ENCODE data around the gene MRC2.

MRC2 gene

GRCh38 chr17:62629556-62630364 lies 2.3 kb downstream of the MRC2 start:
- Mint-ChIP-seq H3K4me1 (peaks cover 73% of the 10 kb centered on the region), H3K9me3 (no peaks in the 10 kb centered on the region), H3K4me3 (peak overlapping the region; percentile 97), H3K36me3 (ENCODE audit: low read depth) (peaks cover 13% of the 10 kb centered on the region), H3K27me3 (ENCODE audit: low read depth, poor library complexity) (peaks cover under 1% of the 10 kb centered on the region), H3K27ac (peak overlapping the region; percentile 87)
- TF ChIP-seq, protein P1, sequence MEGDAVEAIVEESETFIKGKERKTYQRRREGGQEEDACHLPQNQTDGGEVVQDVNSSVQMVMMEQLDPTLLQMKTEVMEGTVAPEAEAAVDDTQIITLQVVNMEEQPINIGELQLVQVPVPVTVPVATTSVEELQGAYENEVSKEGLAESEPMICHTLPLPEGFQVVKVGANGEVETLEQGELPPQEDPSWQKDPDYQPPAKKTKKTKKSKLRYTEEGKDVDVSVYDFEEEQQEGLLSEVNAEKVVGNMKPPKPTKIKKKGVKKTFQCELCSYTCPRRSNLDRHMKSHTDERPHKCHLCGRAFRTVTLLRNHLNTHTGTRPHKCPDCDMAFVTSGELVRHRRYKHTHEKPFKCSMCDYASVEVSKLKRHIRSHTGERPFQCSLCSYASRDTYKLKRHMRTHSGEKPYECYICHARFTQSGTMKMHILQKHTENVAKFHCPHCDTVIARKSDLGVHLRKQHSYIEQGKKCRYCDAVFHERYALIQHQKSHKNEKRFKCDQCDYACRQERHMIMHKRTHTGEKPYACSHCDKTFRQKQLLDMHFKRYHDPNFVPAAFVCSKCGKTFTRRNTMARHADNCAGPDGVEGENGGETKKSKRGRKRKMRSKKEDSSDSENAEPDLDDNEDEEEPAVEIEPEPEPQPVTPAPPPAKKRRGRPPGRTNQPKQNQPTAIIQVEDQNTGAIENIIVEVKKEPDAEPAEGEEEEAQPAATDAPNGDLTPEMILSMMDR (IDR thresholded peaks at IDR 0.05): no peak
- DNase-seq: no peak

GRCh38 chr17:62630365-62631085 lies 3.1 kb downstream of the MRC2 start:
- peaks cover 12% of the 10 kb centered on the region for H3K36me3 Mint-ChIP-seq (ENCODE audit: low read depth)
- no peak overlapping the region for H3K27ac Mint-ChIP-seq
- no peak for DNase-seq
- no peaks in the 10 kb centered on the region for H3K9me3 Mint-ChIP-seq
- H3K4me1 Mint-ChIP-seq: peaks cover 74% of the 10 kb centered on the region
- H3K27me3 Mint-ChIP-seq (ENCODE audit: low read depth, poor library complexity): no peaks in the 10 kb centered on the region
- TF ChIP-seq, protein P1 (IDR thresholded peaks at IDR 0.05): no peak
- H3K4me3 Mint-ChIP-seq: peak overlapping the region; percentile 97

GRCh38 chr17:62631086-62631935 lies 3.8 kb downstream of the MRC2 start:
- H3K27ac Mint-ChIP-seq: no peak overlapping the region
- H3K9me3 Mint-ChIP-seq: no peaks in the 10 kb centered on the region

DNA sequence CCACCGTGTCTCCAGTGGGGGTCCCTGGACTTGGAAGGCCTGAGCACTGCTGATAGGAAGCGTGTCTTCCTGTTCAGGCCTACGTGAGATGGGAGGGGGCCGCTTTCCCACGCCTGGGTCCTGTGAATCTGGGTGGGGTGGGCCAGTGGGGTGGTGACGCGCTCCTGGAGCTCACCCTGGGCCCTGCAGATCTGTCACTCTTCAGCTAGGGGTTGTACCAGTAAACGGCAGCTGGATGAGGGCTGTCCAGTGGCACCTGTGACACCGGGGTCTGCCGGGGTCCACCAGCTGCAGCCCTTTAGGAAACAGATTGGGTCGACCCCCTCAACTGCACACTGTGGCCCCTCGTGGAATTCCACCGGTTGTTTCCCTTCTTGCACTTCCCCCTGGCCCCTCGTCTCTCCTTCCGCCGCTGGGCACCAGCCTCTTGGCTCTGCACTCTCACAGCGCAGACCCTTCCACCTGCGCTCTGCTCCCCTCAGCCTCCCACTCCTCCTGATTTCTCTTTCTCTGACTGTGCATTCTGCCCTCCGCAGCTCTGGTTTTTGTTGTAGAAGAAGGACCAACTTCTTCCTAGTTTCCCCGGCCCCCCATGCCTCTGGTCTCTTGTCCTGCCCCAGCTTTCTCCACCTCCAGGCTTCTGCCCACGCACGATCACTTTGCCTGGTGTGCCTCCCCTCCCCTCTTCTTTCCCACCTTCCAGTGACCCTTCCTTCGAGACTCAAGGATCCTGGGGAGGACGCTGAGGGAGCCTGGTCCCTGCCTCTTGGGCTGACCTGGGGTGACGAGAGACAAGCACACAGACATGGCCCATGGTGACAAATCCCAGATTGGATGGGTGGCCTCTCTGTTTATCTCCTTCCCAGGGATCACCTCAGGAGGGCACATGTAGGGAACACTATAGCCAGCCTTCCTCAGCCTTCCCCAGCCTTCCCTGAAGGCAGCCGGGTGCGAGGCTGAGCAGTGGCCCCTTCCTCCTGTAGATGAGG lies 4.8 kb downstream of the MRC2 start:
- Mint-ChIP-seq H3K27ac (peak overlapping the region; percentile 64), H3K4me3 (no peak overlapping the region), H3K9me3 (no peaks in the 10 kb centered on the region), H3K27me3 (ENCODE audit: low read depth, poor library complexity) (no peaks in the 10 kb centered on the region), H3K4me1 (peaks cover 60% of the 10 kb centered on the region), H3K36me3 (ENCODE audit: low read depth) (peaks cover 18% of the 10 kb centered on the region)
- no peak for DNase-seq
- TF ChIP-seq, protein P1 (IDR thresholded peaks at IDR 0.05): no peak

More at GRCh38 chr17:62631086-62631935, 3.8 kb downstream of the MRC2 start:
- H3K4me1 Mint-ChIP-seq: peaks cover 66% of the 10 kb centered on the region
- DNase-seq: no peak
- peaks cover 13% of the 10 kb centered on the region for H3K36me3 Mint-ChIP-seq (ENCODE audit: low read depth)
- no peak overlapping the region for H3K4me3 Mint-ChIP-seq
- no peaks in the 10 kb centered on the region for H3K27me3 Mint-ChIP-seq (ENCODE audit: low read depth, poor library complexity)
- TF ChIP-seq, protein P1 (IDR thresholded peaks at IDR 0.05): no peak

- Mint-ChIP-seq H3K36me3 (ENCODE audit: low read depth) (peaks cover 29% of the 10 kb centered on the region), H3K4me1 (peaks cover 44% of the 10 kb centered on the region), H3K27me3 (ENCODE audit: low read depth, poor library complexity) (no peaks in the 10 kb centered on the region), H3K27ac (peak overlapping the region; percentile 61), H3K4me3 (no peak overlapping the region), H3K9me3 (no peaks in the 10 kb centered on the region)
- TF ChIP-seq, protein P1 (IDR thresholded peaks at IDR 0.05): no peak
- no peak for DNase-seq
Measured at GRCh38 chr17:62637809-62638208, 10.3 kb downstream of the MRC2 start.

Measured in nephron progenitor cell (in vitro differentiated cells).